BJ (cell line): Measurements from ENCODE around the gene SH2B2. TPM values are rescaled to one million over a fixed set of nuclear protein-coding genes. Genes with fewer than 3 reads are reported as not detected.
"Not testable (repeated sequence)": the region's sequence is repeated elsewhere in the genome, so short reads cannot be mapped to it uniquely, and the experiment has no call there.

Experiments used
- CTCF ChIA-PET: fragments of 350-600 bp; formaldehyde crosslinking; extraction: SDS; loops from one replicate; lab custom pipeline; 2021; ENCODE audit warnings: antibody characterized with exemption, inconsistent platforms; lab: Yijun Ruan, JAX
- POLR2A ChIA-PET: fragments of 300-600 bp; sonication (Branson Sonifier 250); formaldehyde crosslinking; extraction: SDS; loops from one replicate; lab custom pipeline; 2021; ENCODE audit warnings: antibody characterized with exemption; lab: Charles Lee
- DNase-seq: peaks from one replicate; pipeline ENCODE4 v3.0.0-alpha.2; 2011; ENCODE audit warnings: low read depth
- H3K27me3 ChIP-seq: 2 replicates; pipeline ENCODE4 v1.6.0; 2011; ENCODE audit warnings: low read length; ENCODE audit not compliant: control insufficient read depth, insufficient read depth
- H3K36me3 ChIP-seq: 2 replicates; pipeline ENCODE4 v1.5.1; 2011; ENCODE audit warnings: low read length; ENCODE audit not compliant: control insufficient read depth, insufficient read depth
- H3K4me3 ChIP-seq: 2 replicates; pipeline ENCODE4 v1.5.1; 2011; ENCODE audit warnings: low read depth, mild to moderate bottlenecking, control low read depth, low read length
- polyA plus RNA-seq: library from polyadenylated mRNA; depleted of rRNA; stranded (reverse); fragments of >200 nt; gene quantifications from 2 replicates; pipeline ENCODE4 v1.2.3, GENCODE V29; 2011; rRNA removed
- small RNA-seq: library from RNA; depleted of rRNA; stranded (forward); fragments of <200 nt; gene quantifications from one replicate; pipeline ENCODE3, GENCODE V24; 2012; ENCODE audit warnings: low replicate concordance, low read depth; ENCODE audit not compliant: insufficient read length
- TF ChIP-seq, protein P1 (sequence below): IDR thresholded peaks from 2 replicates; pipeline ENCODE4 v1.5.1; 2011; ENCODE audit warnings: low read depth, mild to moderate bottlenecking, control low read depth, inconsistent platforms, low read length, moderate library complexity; ENCODE audit not compliant: insufficient read depth

SH2B2 gene
- polyA plus RNA-seq, 1 experiment, result 0.58 TPM

DNA sequence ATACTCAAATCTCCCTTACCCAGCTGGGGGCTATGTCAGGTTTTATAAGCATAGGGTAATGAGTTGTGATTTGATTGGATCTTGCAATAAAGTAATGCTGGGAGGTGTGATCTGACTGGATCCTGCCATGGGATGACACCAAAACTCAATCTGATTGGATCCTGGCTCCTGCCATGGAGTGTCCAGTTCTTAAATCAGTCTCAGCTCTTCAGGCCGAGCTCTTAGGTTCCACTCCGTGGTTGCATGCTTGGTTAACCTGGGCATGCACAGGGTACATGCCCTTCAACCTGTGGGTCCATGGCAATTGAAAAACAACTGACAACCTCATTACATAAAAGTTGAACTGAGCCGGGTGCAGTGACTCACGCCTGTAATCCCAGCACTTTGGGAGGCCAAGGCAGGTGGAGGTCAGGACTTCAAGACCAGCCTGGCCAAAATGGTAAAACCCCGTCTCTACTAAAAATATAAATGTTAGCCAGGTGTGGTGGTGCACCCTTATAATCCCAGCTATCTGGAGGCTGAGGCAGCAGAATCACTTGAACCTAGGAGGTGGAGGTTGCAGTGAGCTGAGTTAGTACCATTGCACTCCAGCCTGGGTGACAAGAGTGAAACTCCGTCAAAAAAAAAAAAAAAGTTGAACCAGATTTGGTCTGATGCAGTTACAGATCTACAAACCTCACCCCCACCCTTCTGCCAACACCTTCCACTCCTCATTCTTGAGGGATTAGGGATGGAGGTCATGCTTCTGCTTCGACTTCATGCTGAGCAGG lies 54.1 kb downstream of the SH2B2 start:
- H3K27me3 ChIP-seq, POLR2A ChIA-PET, H3K36me3 ChIP-seq, CTCF ChIA-PET, H3K4me3 ChIP-seq, DNase-seq: not testable (repeated sequence)

- CTCF ChIA-PET, H3K4me3 ChIP-seq, DNase-seq, H3K36me3 ChIP-seq, POLR2A ChIA-PET, H3K27me3 ChIP-seq: not testable (repeated sequence)
Measured at GRCh38 chr7:102346983-102347382, 60.3 kb downstream of the SH2B2 start.

- CTCF ChIA-PET, H3K4me3 ChIP-seq, POLR2A ChIA-PET, H3K27me3 ChIP-seq, DNase-seq, H3K36me3 ChIP-seq: not testable (repeated sequence)
Measured at GRCh38 chr7:102356344-102356743, 69.7 kb downstream of the SH2B2 start, which contains the start of gene SPDYE6. Gene SPDYE6 (minus strand): TSS chr7:102356444. CDS start chr7:102356023, 421 bp downstream.

DNA sequence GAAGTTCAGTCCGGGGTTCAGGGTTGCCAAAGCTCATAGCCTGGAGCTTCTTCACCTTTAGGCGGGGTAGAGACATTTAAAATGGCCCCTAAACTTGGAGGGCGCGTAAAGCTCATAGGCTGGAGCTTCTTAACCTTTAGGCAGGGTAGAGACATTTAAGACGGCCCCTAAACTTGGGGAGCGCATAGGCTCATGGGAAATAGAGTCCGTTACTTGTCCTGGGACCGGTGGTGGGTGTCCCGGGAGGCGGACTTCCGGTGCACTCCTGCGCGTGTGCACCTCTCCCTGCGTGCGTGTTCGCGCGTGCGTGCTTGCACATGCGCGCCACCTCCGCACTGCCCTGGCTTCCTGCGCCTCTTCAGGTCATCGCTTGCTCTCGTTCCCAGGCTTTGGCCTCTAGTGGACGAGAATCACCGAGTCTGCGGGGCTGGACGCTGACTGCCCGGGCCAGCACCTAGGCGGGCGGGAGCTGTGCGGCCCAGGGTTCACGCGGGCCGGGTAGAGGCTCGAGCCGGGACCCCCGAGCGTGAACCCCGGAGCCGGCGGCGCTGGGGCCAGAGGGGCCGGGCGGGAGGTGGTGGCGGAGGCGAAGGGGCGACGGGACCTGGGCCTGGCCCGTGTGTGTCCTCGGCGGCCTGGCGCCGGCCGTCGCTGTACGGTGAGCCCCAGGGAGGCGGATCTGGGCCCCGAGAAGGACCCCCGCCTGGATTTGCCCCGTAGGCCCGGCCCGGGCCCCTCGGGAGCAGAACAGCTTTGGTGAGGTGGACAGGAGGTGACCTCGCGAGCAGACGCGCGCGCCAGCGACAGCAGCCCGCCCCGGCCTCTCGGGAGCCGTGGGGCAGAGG lies 77.1 kb downstream of the SH2B2 start:
- DNase-seq, result peak; percentile 95
- H3K27me3 ChIP-seq, POLR2A ChIA-PET, H3K36me3 ChIP-seq, CTCF ChIA-PET: not testable (repeated sequence)
- peak overlapping the region; percentile 66 for H3K4me3 ChIP-seq
- TF ChIP-seq, protein P1, sequence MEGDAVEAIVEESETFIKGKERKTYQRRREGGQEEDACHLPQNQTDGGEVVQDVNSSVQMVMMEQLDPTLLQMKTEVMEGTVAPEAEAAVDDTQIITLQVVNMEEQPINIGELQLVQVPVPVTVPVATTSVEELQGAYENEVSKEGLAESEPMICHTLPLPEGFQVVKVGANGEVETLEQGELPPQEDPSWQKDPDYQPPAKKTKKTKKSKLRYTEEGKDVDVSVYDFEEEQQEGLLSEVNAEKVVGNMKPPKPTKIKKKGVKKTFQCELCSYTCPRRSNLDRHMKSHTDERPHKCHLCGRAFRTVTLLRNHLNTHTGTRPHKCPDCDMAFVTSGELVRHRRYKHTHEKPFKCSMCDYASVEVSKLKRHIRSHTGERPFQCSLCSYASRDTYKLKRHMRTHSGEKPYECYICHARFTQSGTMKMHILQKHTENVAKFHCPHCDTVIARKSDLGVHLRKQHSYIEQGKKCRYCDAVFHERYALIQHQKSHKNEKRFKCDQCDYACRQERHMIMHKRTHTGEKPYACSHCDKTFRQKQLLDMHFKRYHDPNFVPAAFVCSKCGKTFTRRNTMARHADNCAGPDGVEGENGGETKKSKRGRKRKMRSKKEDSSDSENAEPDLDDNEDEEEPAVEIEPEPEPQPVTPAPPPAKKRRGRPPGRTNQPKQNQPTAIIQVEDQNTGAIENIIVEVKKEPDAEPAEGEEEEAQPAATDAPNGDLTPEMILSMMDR, result peak; percentile 39

- DNase-seq, POLR2A ChIA-PET, CTCF ChIA-PET: not testable (repeated sequence)
Measured at GRCh38 chr7:102364394-102364886, 77.8 kb downstream of the SH2B2 start.

DNA sequence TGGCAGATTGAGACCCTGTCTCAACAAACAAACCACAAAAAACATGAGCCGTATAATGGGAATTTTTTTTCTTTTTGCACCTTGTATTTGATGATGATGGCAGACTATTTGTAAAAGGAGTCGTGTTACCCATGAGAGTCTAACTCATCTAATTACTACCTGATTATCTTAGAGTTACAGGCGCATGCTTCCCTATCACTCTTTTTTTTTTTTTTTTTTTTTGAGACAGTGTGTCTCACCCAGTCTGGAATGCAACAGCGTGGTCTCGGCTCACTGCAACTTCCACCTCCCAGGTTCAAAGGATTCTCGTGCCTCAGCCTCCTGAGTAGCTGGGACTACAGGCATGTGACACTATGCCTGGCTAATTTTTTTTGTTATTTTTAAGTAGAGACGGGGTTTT lies 78.7 kb downstream of the SH2B2 start:
- POLR2A ChIA-PET, H3K27me3 ChIP-seq, DNase-seq, CTCF ChIA-PET, H3K4me3 ChIP-seq, H3K36me3 ChIP-seq: not testable (repeated sequence)

More at GRCh38 chr7:102364394-102364886, 77.8 kb downstream of the SH2B2 start:
- not testable (repeated sequence) for H3K27me3 ChIP-seq, H3K36me3 ChIP-seq
- H3K4me3 ChIP-seq, result peak overlapping the region; percentile 66

DNA sequence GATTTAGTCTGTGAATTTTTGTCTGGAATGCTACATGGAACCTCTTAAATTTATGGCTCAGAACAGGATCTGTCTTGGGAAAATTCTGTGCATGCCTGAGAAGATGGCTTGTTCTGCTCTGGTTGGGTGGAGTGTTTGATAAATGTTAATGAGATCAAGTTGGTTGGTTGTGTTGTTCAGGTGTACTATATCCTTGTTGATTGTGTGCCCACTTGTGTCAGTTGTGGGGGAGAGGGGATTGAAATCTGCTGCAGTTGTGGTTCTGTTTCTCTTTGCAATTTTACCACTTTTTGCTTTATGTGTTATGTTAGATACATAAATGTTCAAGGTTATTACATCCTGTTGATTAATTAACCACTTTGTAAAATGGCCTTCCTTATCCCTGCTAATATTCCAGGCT lies 83.4 kb downstream of the SH2B2 start:
- POLR2A ChIA-PET, H3K4me3 ChIP-seq, DNase-seq, H3K27me3 ChIP-seq, H3K36me3 ChIP-seq, CTCF ChIA-PET: not testable (repeated sequence)

Small RNAs within 50 kb of the gene (small RNA-seq; reads per million reads assigned to genes)
- not detected for gene AC005088.1
- not detected for gene MIR4285
- gene RF00019, result not detected

Other genes starting within 250 kb of the SH2B2 start
- not detected in 2 replicates for gene SPDYE6, start 69.6 kb downstream of the SH2B2 start, polyA plus RNA-seq
- 11.9 and 14.3 TPM in 2 replicates for gene PRKRIP1, start 109.5 kb downstream of the SH2B2 start, polyA plus RNA-seq
- 27.3 and 41.6 TPM in 2 replicates for gene ORAI2, start 146.7 kb downstream of the SH2B2 start, polyA plus RNA-seq
- gene ALKBH4, start 178.0 kb downstream of the SH2B2 start, polyA plus RNA-seq, result 4.5 and 5.9 TPM in 2 replicates
- gene LRWD1, start 178.1 kb downstream of the SH2B2 start, polyA plus RNA-seq, result 8.2 and 15.1 TPM in 2 replicates
- gene POLR2J, start 192.1 kb downstream of the SH2B2 start, polyA plus RNA-seq, result 46.9 and 68.0 TPM in 2 replicates
- gene RASA4B, start 230.9 kb downstream of the SH2B2 start, polyA plus RNA-seq, result 9.5 and 15.0 TPM in 2 replicates